IPS DF 6.9 (cell line): ENCODE data around the gene RGS18.
"Not testable (repeated sequence)": the region's sequence is repeated elsewhere in the genome, so short reads cannot be mapped to it uniquely, and the experiment has no call there.

ENCODE experiments used
- DNase-seq: peaks from one replicate; pipeline ENCODE4 v3.0.0-alpha.2; 2013; ENCODE audit warnings: low read depth, low spot score
- H3K27ac ChIP-seq: one replicate; pipeline ENCODE4 v1.5.1; 2013; ENCODE audit warnings: low read length, control low read depth
- H3K27me3 ChIP-seq: 2 replicates; pipeline ENCODE4 v1.6.1; 2013; ENCODE audit warnings: mild to moderate bottlenecking, low read length; ENCODE audit not compliant: control insufficient read depth, insufficient read depth
- H3K36me3 ChIP-seq: 2 replicates; pipeline ENCODE4 v1.6.1; 2013; ENCODE audit warnings: low read length; ENCODE audit not compliant: control insufficient read depth, insufficient read depth
- H3K4me1 ChIP-seq: 2 replicates; pipeline ENCODE4 v1.6.1; 2013; ENCODE audit warnings: low read length; ENCODE audit not compliant: control insufficient read depth, insufficient read depth
- H3K4me3 ChIP-seq: 2 replicates; pipeline ENCODE4 v1.5.1; 2013; ENCODE audit warnings: mild to moderate bottlenecking, low read length
- H3K9me3 ChIP-seq: 2 replicates; pipeline ENCODE4 v1.6.1; 2013; ENCODE audit warnings: low read length, inconsistent platforms; ENCODE audit not compliant: control insufficient read depth, insufficient read depth
- WGBS: extraction: QIAGEN DNeasy Blood & Tissue Kit; methylation state at CpG from one replicate; pipeline ENCODE4 v1.1.7; 2013; ENCODE audit warnings: mixed read lengths, missing lambda C conversion rate; ENCODE audit not compliant: insufficient read length, insufficient coverage; 5-methylcytosine and 5-hydroxymethylcytosine counted together

The RGS18 gene

DNA sequence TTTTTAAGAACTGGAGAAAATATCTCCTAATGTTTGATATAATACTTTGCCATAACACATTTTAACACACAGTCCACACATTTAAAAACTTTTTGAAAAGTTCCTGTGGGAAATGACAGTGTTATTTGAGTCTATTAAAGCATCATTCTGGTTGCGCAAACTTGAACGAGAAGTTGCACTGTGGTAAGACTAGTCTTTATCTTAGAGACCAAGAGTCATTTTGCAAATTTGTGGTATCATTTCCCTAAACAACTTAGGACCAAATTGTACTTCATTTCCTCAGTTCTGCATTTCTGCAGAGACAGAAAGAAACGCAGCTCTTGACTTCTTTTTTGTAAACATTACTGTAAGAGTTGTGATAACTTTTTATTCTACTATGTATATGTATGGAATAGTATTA lies at the start of gene RGS18:
TSS of gene RGS18 (plus strand) at position 282 of the 400 bp plus-strand sequence. CDS start 176 bp downstream, outside the sequence.
- Histone ChIP-seq H3K27ac (no peak within 1 kb of the TSS), H3K4me3 (no peak within 1 kb of the TSS), H3K27me3 (no peaks in the 10 kb centered on the region), H3K36me3 (no peaks in the 10 kb centered on the region), H3K9me3 (no peaks in the 10 kb centered on the region), H3K4me1 (no peaks in the 10 kb centered on the region)
- DNase-seq: no peak
- no CpG with 5 or more reads among the region's 3 CpGs for WGBS

DNA sequence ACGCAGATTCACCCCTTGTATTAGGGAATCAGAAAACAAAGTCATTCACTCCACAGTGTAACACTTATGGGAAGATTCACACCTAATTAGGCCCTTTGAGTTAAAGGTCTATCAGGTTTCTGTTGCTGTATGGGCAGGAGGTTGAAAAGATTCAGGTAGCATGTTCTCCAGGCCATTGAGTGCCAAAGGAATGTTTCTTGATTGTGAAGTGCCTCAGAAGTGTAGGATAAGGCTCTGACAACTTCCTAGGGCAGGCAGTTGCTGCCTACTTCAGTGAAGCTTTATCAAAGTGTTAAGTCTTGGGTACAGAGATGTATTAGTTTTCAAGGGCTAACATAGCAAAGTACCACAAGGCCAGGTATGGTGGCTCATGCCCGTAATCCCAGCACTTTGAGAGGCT lies 48.7 kb upstream of the RGS18 start:
- Histone ChIP-seq H3K4me3 (no peak overlapping the region), H3K36me3 (no peaks in the 10 kb centered on the region), H3K4me1 (no peaks in the 10 kb centered on the region), H3K27me3 (no peaks in the 10 kb centered on the region), H3K9me3 (no peaks in the 10 kb centered on the region), H3K27ac (no peak overlapping the region)
- DNase-seq: no peak
- WGBS: no CpG with 5 or more reads among the region's 2 CpGs

GRCh38 chr1:192115000-192115399 lies 43.3 kb upstream of the RGS18 start:
- Histone ChIP-seq H3K4me1 (no peaks in the 10 kb centered on the region), H3K27ac (no peak overlapping the region), H3K36me3 (no peaks in the 10 kb centered on the region), H3K4me3 (no peak overlapping the region), H3K9me3 (no peaks in the 10 kb centered on the region), H3K27me3 (no peaks in the 10 kb centered on the region)
- DNase-seq: no peak
- WGBS: no CpG with 5 or more reads among the region's 3 CpGs

- DNase-seq: no peak
- H3K36me3 ChIP-seq: no peaks in the 10 kb centered on the region
- H3K4me3 ChIP-seq: no peak overlapping the region
- H3K4me1 ChIP-seq: no peaks in the 10 kb centered on the region
- H3K27ac ChIP-seq: no peak overlapping the region
- H3K27me3 ChIP-seq: no peaks in the 10 kb centered on the region
- WGBS: no CpG with 5 or more reads among the region's 2 CpGs
- H3K9me3 ChIP-seq: no peaks in the 10 kb centered on the region
These were observed 39.3 kb upstream of the RGS18 start for GRCh38 chr1:192118881-192119405.

DNA sequence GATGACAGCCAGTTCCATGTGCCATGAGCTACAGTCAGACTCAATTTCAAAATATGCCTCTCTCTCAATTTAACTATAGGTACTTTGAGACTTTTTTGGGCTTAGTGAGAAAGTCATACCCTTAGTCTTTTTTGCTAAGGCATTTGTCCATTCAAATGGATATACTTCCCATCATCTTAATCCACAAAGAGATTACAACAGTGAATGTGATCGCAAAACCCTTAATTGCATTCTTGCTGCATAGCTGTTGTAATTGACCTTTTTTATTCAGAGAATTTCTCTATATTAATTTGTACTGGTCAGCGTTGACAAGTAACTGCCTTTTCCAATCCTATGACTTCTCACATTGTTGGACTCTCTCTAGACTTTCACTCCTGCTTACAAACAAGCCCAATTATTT lies 38.6 kb upstream of the RGS18 start:
- H3K4me3 ChIP-seq: no peak overlapping the region
- DNase-seq: no peak
- H3K27ac ChIP-seq: no peak overlapping the region
- H3K4me1 ChIP-seq: no peaks in the 10 kb centered on the region
- H3K27me3 ChIP-seq: no peaks in the 10 kb centered on the region
- WGBS: no CpG with 5 or more reads among the region's 2 CpGs
- H3K9me3 ChIP-seq: no peaks in the 10 kb centered on the region
- H3K36me3 ChIP-seq: no peaks in the 10 kb centered on the region

DNA sequence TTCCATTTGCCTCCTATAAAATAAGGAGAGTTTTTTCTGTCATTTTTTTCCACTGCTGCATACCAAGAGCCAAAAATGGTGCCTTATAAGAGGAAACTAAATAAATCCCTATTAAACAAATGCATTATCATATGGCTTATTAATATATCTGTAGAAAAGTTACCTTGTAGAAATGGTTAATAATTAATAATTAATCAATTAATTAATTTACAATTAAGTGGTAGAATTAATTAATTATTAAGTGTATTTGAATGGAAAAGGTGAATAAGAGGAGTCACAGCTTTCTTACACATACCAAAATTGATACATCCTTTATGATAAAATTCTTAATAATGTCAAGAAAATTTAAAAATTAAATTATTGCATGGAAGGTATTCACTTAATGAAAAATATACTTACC lies 35.6 kb upstream of the RGS18 start:
- Histone ChIP-seq H3K4me3 (no peak overlapping the region), H3K27me3 (no peaks in the 10 kb centered on the region), H3K4me1 (no peaks in the 10 kb centered on the region), H3K9me3 (no peaks in the 10 kb centered on the region), H3K27ac (no peak overlapping the region), H3K36me3 (no peaks in the 10 kb centered on the region)
- DNase-seq: no peak

DNA sequence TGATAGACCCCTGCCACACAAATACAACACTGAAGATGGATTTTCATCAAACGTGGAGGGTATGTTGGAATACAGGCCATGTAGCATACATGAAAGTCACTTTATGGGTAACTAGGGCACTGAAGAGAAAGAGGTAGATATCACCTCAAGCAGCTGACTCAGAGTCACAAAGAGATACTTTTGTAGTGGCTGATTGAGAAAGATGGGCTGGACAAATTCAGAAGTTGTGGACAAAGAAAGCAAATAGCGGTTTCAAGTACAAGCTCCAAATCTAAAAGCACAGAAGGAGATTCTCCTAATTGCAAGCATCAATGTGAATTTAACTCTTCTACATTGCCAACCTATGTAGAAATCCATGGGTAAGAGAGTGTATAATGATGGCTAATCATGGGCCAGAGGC lies 35.0 kb upstream of the RGS18 start:
- WGBS: no CpG with 5 or more reads among the region's 2 CpGs
- H3K36me3 ChIP-seq: no peaks in the 10 kb centered on the region

DNA sequence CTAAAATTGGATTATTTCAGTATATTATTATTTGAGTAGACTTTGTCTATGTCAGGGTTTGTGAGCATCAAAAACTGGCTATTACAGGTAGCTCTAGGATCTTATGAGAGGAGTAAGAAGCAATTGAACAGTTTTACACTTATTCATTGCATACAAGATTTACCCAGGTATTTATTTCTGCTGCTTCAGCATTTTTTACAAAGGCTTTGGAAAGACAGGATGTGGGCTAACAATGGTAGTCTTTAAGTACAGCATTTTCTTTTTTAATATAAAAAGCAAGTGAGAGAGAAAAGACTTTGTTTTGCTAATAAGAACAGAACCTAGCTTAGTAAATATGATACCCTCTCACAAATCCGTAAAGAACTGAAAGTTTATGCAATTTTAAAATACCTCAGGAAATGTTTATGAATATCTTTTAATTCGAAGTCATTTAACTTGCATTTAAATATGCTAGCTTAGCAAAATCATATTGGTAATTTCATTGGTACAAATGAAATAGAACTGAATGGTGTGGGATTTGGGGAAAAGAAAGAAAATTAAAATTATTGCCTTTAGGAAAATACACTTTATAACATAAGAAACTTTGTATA lies 32.1 kb upstream of the RGS18 start:
- Histone ChIP-seq H3K4me1 (no peaks in the 10 kb centered on the region), H3K27ac (no peak overlapping the region), H3K9me3 (no peaks in the 10 kb centered on the region), H3K4me3 (no peak overlapping the region), H3K36me3 (no peaks in the 10 kb centered on the region), H3K27me3 (no peaks in the 10 kb centered on the region)
- WGBS: no CpG with 5 or more reads among the region's 2 CpGs
- DNase-seq: no peak

More for the DNA sequence above, 35.0 kb upstream of the RGS18 start:
- Histone ChIP-seq H3K4me1 (no peaks in the 10 kb centered on the region), H3K9me3 (no peaks in the 10 kb centered on the region), H3K4me3 (no peak overlapping the region), H3K27me3 (no peaks in the 10 kb centered on the region), H3K27ac (no peak overlapping the region)
- DNase-seq: no peak

- no peaks in the 10 kb centered on the region for H3K4me1 ChIP-seq
- H3K27ac ChIP-seq: no peak overlapping the region
- DNase-seq: no peak
- H3K9me3 ChIP-seq: no peaks in the 10 kb centered on the region
- no CpG with 5 or more reads among the region's 1 CpG for WGBS
- H3K36me3 ChIP-seq: no peaks in the 10 kb centered on the region
- no peak overlapping the region for H3K4me3 ChIP-seq
- no peaks in the 10 kb centered on the region for H3K27me3 ChIP-seq
These were observed 28.1 kb upstream of the RGS18 start for GRCh38 chr1:192130175-192130574.

GRCh38 chr1:192130865-192131264 lies 27.4 kb upstream of the RGS18 start:
- DNase-seq, H3K4me3 ChIP-seq: not testable (repeated sequence)
- WGBS: no CpG with 5 or more reads among the region's 5 CpGs

DNA sequence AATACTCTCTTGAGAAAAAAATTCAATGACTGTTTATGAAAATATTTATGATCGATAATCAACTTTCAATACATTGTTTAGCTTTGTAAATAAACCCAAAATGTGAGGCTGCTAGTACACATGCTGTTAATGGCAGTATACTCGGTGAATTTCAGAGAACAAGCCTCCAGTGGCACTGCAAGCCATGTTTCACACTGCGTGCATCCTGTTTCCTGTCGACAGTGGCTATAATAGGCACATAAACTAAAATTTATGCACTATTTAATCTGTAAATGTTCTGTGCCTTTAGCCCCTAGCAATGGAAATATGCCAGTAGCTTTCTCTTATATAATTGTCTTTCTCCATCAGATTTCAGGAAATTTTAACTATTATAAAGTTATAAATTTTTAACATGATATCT lies 26.3 kb upstream of the RGS18 start:
- no CpG with 5 or more reads among the region's 4 CpGs for WGBS
- no peak for DNase-seq

More at GRCh38 chr1:192130865-192131264, 27.4 kb upstream of the RGS18 start:
- H3K36me3 ChIP-seq, H3K27me3 ChIP-seq, H3K4me1 ChIP-seq, H3K27ac ChIP-seq, H3K9me3 ChIP-seq: not testable (repeated sequence)

More for the DNA sequence above, 26.3 kb upstream of the RGS18 start:
- Histone ChIP-seq H3K27ac (no peak overlapping the region), H3K4me3 (no peak overlapping the region), H3K4me1 (no peaks in the 10 kb centered on the region), H3K9me3 (no peaks in the 10 kb centered on the region), H3K36me3 (no peaks in the 10 kb centered on the region), H3K27me3 (no peaks in the 10 kb centered on the region)
